Body of pancreas (tissue), 4 donors: ENCODE data around the gene TFDP1. TPM values are rescaled to one million over a fixed set of nuclear protein-coding genes. Genes with fewer than 3 reads are reported as not detected.

Source experiments
- ATAC-seq: fragments of 150-250 bp; one replicate; pipeline ENCODE4 v1.9.1; 2016
- DNase-seq, 4 donors: peaks; one replicate each; pipeline ENCODE4 v3.0.0-alpha.2; 2019
- H3K27ac ChIP-seq, 4 donors: fragments of 200-600 bp; sonication (generic); 1 replicate in 3 of 4; 2 replicates in 1 of 4; pipeline versions ENCODE4 v1.5.1 to v1.6.1; 2016 to 2019; ENCODE audit warnings: mild to moderate bottlenecking in 1 of 4, mixed read lengths in 1 of 4, moderate library complexity in 1 of 4
- H3K27me3 ChIP-seq, 2 donors: fragments of 200-600 bp; sonication (generic); one replicate each; pipeline ENCODE4 v1.6.0; 2016; ENCODE audit warnings: mild to moderate bottlenecking in 1 of 2
- H3K36me3 ChIP-seq, 2 donors: fragments of 200-600 bp; sonication (generic); replicated peaks in 1 of 2; 2 replicates each; pipeline ENCODE4 v1.5.1; 2016; ENCODE audit warnings: low read depth in 2 of 2; ENCODE audit not compliant: insufficient read depth in 1 of 2
- H3K4me1 ChIP-seq: fragments of 200-600 bp; sonication (generic); one replicate; pipeline ENCODE4 v1.6.0; 2016
- H3K4me3 ChIP-seq, 2 donors: fragments of 200-600 bp; sonication (generic); 1 replicate in 1 of 2; 2 replicates in 1 of 2; pipeline ENCODE4 v1.5.1; 2016 to 2019
- H3K9me3 ChIP-seq, 3 donors: fragments of 200-600 bp; sonication (generic); 1 replicate in 2 of 3; 2 replicates in 1 of 3; pipeline ENCODE4 v1.5.1; 2016
- CTCF ChIP-seq, 7 experiments: fragments of 450-650 bp in 4 of 7; fragments of 200-600 bp in 3 of 7; sonication (generic) in 3 of 7; IDR thresholded peaks; one replicate each; pipeline ENCODE4 v1.5.1; 2016 to 2019; ENCODE audit warnings: antibody characterized with exemption in 7 of 7
- POLR2A ChIP-seq, 3 donors: fragments of 450-650 bp; IDR thresholded peaks; one replicate each; pipeline ENCODE4 v1.6.1; 2016; ENCODE audit warnings: antibody characterized with exemption in 3 of 3, mild to moderate bottlenecking in 2 of 3
- WGBS, 2 donors: methylation state at CpG; one replicate each; pipeline ENCODE4 v1.1.5; 2017; 5-methylcytosine and 5-hydroxymethylcytosine counted together
- intact Hi-C: fragments of 100-400 bp; cut with DNase I; formaldehyde crosslinking; loops from one replicate; pipeline ENCODE4 v1.15.1; 2023
- total RNA-seq, 2 donors: library from RNA; depleted of rRNA; stranded (reverse); fragments of >200 nt; gene quantifications; one replicate each; pipeline ENCODE4 v1.1.0, GENCODE V29; 2016

TFDP1 gene
- total RNA-seq, 2 donors from 2014 or later = 16.5 to 22.8 TPM

GRCh38 chr13:113654175-113654560 lies 69.6 kb downstream of the TFDP1 start:
- 81 to 88% methylated on average over 9 of the region's 9 CpGs for WGBS, 2 donors

GRCh38 chr13:113654591-113655345 lies 70.2 kb downstream of the TFDP1 start:
- Histone ChIP-seq H3K4me1 (no peaks in the 10 kb centered on the region), H3K27me3 (no peaks in the 10 kb centered on the region), H3K9me3 (no peaks in the 10 kb centered on the region), H3K27ac (no peak overlapping the region), H3K36me3 (no peaks in the 10 kb centered on the region), H3K4me3 (no peak overlapping the region)
- TF ChIP-seq CTCF (IDR thresholded peaks at IDR 0.05) (no peak), POLR2A (IDR thresholded peaks at IDR 0.05) (no peak)
- intact Hi-C loops = no loop called here
- peak in 2 of 4 donors; percentile 3 to 9 for DNase-seq
- 87 to 92% methylated on average over 33 to 35 of the region's 39 CpGs for WGBS, 2 donors
- ATAC-seq = no peak

More at GRCh38 chr13:113654175-113654560, 69.6 kb downstream of the TFDP1 start:
- TF ChIP-seq POLR2A (IDR thresholded peaks at IDR 0.05) = no peak
- TF ChIP-seq CTCF (IDR thresholded peaks at IDR 0.05) = no peak
- DNase-seq (peak in 1 of 4 donors; percentile 1), ATAC-seq (no peak)
- Histone ChIP-seq H3K9me3 (no peaks in the 10 kb centered on the region), H3K4me1 (no peaks in the 10 kb centered on the region), H3K27ac (no peak overlapping the region), H3K36me3 (no peaks in the 10 kb centered on the region), H3K27me3 (no peaks in the 10 kb centered on the region), H3K4me3 (no peak overlapping the region)
- intact Hi-C loops = no loop called here

GRCh38 chr13:113655346-113656002 lies 70.9 kb downstream of the TFDP1 start:
- 85 to 95% methylated on average over 14 to 15 of the region's 15 CpGs for WGBS, 2 donors
- Histone ChIP-seq H3K36me3 (no peaks in the 10 kb centered on the region), H3K27ac (no peak overlapping the region), H3K9me3 (no peaks in the 10 kb centered on the region), H3K4me1 (no peaks in the 10 kb centered on the region), H3K27me3 (no peaks in the 10 kb centered on the region), H3K4me3 (no peak overlapping the region)
- no peak for TF ChIP-seq CTCF (IDR thresholded peaks at IDR 0.05)
- TF ChIP-seq POLR2A (IDR thresholded peaks at IDR 0.05) = no peak
- peak in 2 of 4 donors; percentile 3 to 4 for DNase-seq
- intact Hi-C loops = no loop called here
- no peak for ATAC-seq

- no peaks in the 10 kb centered on the region for H3K4me1 ChIP-seq
- no peaks in the 10 kb centered on the region for H3K27me3 ChIP-seq
- no peak for ATAC-seq
- H3K4me3 ChIP-seq = no peak overlapping the region
- H3K27ac ChIP-seq = no peak overlapping the region
- intact Hi-C loops = no loop called here
- 83 to 93% methylated on average over 9 to 25 of the region's 25 CpGs for WGBS, 2 donors
- TF ChIP-seq CTCF (IDR thresholded peaks at IDR 0.05) = no peak
- no peaks in the 10 kb centered on the region for H3K36me3 ChIP-seq
- no peaks in the 10 kb centered on the region for H3K9me3 ChIP-seq
- DNase-seq = peak in 2 of 4 donors; percentile 3 to 6
These were observed 71.5 kb downstream of the TFDP1 start for GRCh38 chr13:113656003-113656588.
